Smooth muscle cell (in vitro differentiated cells): ENCODE data around the gene AZU1. TPM values are rescaled to one million over a fixed set of nuclear protein-coding genes. Genes with fewer than 3 reads are reported as not detected.

ENCODE experiments used
- DNase-seq: peaks from one replicate; lab custom pipeline; 2025; ENCODE audit not compliant: unreplicated experiment; lab: John Stamatoyannopoulos, UW
- H2AFZ ChIP-seq: fragments of 200-600 bp; sonication (generic); 2 replicates; pipeline ENCODE4 v1.6.0; 2016; ENCODE audit warnings: antibody characterized with exemption, low read depth, mild to moderate bottlenecking
- H3F3A ChIP-seq: fragments of 200-600 bp; sonication (generic); 2 replicates; pipeline ENCODE4 v1.6.0; 2017; ENCODE audit warnings: antibody characterized with exemption, low read depth
- H3K27ac ChIP-seq: fragments of 200-600 bp; sonication (generic); 2 replicates; pipeline ENCODE4 v1.5.1; 2016; ENCODE audit warnings: low read depth, mild to moderate bottlenecking
- H3K27me3 ChIP-seq: fragments of 200-600 bp; sonication (generic); 2 replicates; pipeline ENCODE4 v1.6.1; 2016; ENCODE audit warnings: low read depth, mild to moderate bottlenecking
- H3K36me3 ChIP-seq: fragments of 200-600 bp; sonication (generic); 2 replicates; pipeline ENCODE4 v1.5.1; 2016; ENCODE audit warnings: low read depth
- H3K4me1 ChIP-seq: fragments of 200-600 bp; sonication (generic); 2 replicates; pipeline ENCODE4 v1.5.1; 2016; ENCODE audit warnings: low read depth
- H3K4me2 ChIP-seq: fragments of 200-600 bp; sonication (generic); 2 replicates; pipeline ENCODE4 v1.6.0; 2016; ENCODE audit warnings: mild to moderate bottlenecking
- H3K4me3 ChIP-seq: fragments of 200-600 bp; sonication (generic); 2 replicates; pipeline ENCODE4 v1.5.1; 2016; ENCODE audit warnings: mild to moderate bottlenecking
- H3K79me2 ChIP-seq: fragments of 200-600 bp; sonication (generic); 2 replicates; pipeline ENCODE4 v1.6.0; 2016; ENCODE audit warnings: low read depth, mild to moderate bottlenecking
- H3K9ac ChIP-seq: fragments of 200-600 bp; sonication (generic); 2 replicates; pipeline ENCODE4 v1.6.0; 2016; ENCODE audit warnings: low read depth
- H3K9me3 ChIP-seq: fragments of 200-600 bp; sonication (generic); replicated peaks from 2 replicates; pipeline ENCODE4 v1.5.1; 2016; ENCODE audit warnings: low read depth
- H4K20me1 ChIP-seq: fragments of 200-600 bp; sonication (generic); 2 replicates; pipeline ENCODE4 v1.6.0; 2016; ENCODE audit warnings: low read depth
- WGBS: methylation state at CpG from one replicate; pipeline ENCODE4 v1.1.7; 2016; ENCODE audit warnings: low lambda C conversion rate; 5-methylcytosine and 5-hydroxymethylcytosine counted together
- polyA plus RNA-seq: library from polyadenylated mRNA; unstranded; fragments of >200 nt; fragmentation: Nextera tagmentation; extraction: Ambion mirVana; gene quantifications from 2 replicates; pipeline ENCODE4 v1.2.1, GENCODE V29; 2016
- total RNA-seq: library from RNA; depleted of rRNA; stranded (reverse); fragments of >200 nt; gene quantifications from 2 replicates; pipeline ENCODE4 v1.2.3, GENCODE V29; 2014
- TF ChIP-seq, protein P1 (sequence below): fragments of 200-600 bp; sonication (generic); IDR thresholded peaks from 2 replicates; pipeline ENCODE4 v1.5.1; 2017; ENCODE audit warnings: borderline replicate concordance, mild to moderate bottlenecking, antibody characterized with exemption; ENCODE audit not compliant: insufficient read depth, poor library complexity, severe bottlenecking

AZU1 gene
- total and polyA plus RNA-seq, 2 experiments from 2014 or later: 0.32 to 8.0 TPM

DNA sequence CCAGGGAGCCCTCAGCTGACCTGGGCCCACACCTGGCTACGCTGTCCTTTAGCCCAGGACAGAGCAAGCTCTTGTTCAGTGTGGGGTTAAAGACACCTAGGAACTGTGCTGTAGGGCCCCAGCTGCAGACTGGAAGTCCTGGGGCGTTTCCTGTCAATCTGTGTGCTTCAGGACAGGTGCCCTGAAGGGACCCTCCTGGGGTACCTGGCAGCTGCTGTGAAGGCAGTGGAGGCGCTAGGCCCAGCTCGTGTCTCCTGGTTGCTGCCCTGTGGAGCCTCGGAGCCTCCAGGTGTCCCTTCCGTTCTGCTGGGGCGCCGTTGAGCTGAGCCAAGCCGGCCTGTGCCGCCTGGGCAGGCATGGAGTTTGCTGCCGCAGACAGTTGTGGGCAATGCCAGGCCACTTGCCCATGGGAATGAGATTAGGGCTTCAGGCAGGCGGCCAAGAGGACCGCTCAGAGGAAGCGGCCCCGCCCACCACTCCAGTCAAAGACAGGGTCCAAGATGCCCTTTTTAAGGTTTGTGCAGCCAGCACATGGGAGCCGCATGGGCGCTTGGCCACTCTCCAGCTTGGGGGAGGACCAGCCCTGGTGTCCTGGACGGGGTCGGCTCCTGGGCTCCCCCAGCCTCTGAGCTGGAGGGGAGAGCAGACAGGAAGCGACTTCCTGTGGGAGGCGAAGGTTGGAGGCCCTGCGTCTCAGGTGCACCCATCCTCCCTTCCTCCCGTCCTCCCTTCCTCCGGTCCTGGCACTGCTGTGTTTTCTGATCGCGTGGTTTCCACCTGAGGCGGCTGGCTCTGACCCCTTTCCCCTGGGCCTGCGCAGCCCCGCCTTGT is 26.4 kb upstream of the AZU1 start:
- Histone ChIP-seq H3K27ac (peak overlapping the region; percentile 90), H2AFZ (no peak overlapping the region), H4K20me1 (peaks cover 84% of the 10 kb centered on the region), H3K9ac (peak overlapping the region; percentile 18), H3K4me2 (peak overlapping the region; percentile 91), H3K9me3 (no peaks in the 10 kb centered on the region), H3K4me3 (peak overlapping the region; percentile 100), H3F3A (peaks cover 18% of the 10 kb centered on the region), H3K79me2 (peaks cover 85% of the 10 kb centered on the region), H3K27me3 (no peaks in the 10 kb centered on the region), H3K4me1 (peaks cover 34% of the 10 kb centered on the region), H3K36me3 (no peaks in the 10 kb centered on the region)
- WGBS: 85% methylated on average over 29 of the region's 29 CpGs
- DNase-seq: no peak
- TF ChIP-seq, protein P1, sequence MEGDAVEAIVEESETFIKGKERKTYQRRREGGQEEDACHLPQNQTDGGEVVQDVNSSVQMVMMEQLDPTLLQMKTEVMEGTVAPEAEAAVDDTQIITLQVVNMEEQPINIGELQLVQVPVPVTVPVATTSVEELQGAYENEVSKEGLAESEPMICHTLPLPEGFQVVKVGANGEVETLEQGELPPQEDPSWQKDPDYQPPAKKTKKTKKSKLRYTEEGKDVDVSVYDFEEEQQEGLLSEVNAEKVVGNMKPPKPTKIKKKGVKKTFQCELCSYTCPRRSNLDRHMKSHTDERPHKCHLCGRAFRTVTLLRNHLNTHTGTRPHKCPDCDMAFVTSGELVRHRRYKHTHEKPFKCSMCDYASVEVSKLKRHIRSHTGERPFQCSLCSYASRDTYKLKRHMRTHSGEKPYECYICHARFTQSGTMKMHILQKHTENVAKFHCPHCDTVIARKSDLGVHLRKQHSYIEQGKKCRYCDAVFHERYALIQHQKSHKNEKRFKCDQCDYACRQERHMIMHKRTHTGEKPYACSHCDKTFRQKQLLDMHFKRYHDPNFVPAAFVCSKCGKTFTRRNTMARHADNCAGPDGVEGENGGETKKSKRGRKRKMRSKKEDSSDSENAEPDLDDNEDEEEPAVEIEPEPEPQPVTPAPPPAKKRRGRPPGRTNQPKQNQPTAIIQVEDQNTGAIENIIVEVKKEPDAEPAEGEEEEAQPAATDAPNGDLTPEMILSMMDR: no peak

DNA sequence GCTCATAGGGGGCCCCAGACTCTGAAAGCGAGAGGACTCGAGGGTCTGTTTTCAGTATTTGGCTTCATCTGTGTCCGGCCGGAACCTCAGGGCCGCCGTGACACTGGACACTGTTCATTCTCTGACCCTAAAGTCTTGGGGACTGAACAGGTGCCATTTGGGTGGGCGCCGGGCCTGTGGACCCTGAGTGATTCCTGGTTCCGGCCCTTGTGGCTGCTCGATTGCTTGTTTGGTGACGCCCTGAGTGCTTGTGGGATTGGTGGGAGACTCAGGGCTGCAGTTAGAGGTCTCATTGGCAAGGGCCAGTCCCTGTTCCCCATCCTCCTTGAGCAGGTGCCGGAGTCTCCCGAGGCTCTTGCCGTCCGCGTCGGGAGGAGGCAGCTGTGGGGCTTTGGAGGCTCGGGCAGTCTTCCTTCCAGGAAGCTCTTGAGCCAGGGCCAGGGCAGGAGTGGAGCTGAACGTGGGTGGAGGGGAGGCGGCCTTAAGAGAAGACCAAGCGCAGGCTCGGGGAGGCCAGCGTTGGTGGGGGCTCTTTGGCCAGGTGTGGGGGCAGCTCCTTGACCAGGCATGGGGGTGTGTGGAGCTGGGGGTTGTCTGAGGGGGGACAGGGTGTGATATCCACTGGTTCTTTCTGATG is 25.7 kb upstream of the AZU1 start:
- H4K20me1 ChIP-seq: peaks cover 92% of the 10 kb centered on the region
- peaks cover 29% of the 10 kb centered on the region for H3K4me1 ChIP-seq
- TF ChIP-seq, protein P1: no peak
- H3K9ac ChIP-seq: no peak overlapping the region
- H3K27ac ChIP-seq: peak overlapping the region; percentile 13
- H3K4me2 ChIP-seq: peak overlapping the region; percentile 91
- H2AFZ ChIP-seq: no peak overlapping the region
- no peaks in the 10 kb centered on the region for H3K27me3 ChIP-seq
- H3F3A ChIP-seq: peaks cover 18% of the 10 kb centered on the region
- 72% methylated on average over 22 of the region's 23 CpGs for WGBS
- no peaks in the 10 kb centered on the region for H3K9me3 ChIP-seq
- no peaks in the 10 kb centered on the region for H3K36me3 ChIP-seq
- peaks cover 92% of the 10 kb centered on the region for H3K79me2 ChIP-seq
- DNase-seq: no peak
- H3K4me3 ChIP-seq: peak overlapping the region; percentile 1

DNA sequence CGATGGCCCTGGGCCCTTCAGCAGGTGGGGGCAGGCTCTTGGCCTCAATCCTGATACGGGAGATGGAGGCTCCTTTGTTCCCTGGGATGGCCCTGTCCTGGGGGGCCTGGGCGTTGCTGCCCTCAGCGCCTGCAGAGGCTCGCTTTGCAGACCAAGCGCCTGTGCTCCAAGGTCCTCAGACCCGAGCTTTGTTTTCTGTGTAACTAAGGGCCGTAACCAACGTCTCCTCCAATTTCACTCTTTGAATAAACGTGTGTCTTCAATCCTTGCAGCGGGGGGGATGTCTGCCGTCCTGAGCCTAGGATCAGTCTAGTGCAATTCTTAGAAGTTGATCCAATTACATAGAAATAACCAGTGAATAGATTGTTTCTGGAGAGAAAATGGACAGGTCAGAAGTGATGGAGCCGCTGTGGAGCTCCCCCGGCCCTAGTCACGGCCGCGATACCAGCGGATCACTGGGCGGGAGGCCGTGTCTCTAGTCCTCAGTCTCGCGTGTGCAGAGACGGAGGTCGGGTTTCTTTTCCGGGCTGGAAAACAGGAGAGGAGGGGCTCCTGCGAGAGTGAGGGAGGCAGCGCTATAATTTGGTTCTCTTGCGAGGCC is 25.0 kb upstream of the AZU1 start:
- Histone ChIP-seq H2AFZ (no peak overlapping the region), H3K79me2 (peaks cover 98% of the 10 kb centered on the region), H3K9me3 (no peaks in the 10 kb centered on the region), H3K36me3 (peaks cover 6% of the 10 kb centered on the region), H3K4me1 (peaks cover 29% of the 10 kb centered on the region), H3F3A (peaks cover 19% of the 10 kb centered on the region), H3K9ac (no peak overlapping the region), H3K4me3 (no peak overlapping the region), H4K20me1 (peaks cover 98% of the 10 kb centered on the region), H3K27me3 (no peaks in the 10 kb centered on the region), H3K27ac (peak overlapping the region; percentile 13), H3K4me2 (no peak overlapping the region)
- no peak for DNase-seq
- TF ChIP-seq, protein P1: no peak
- 88% methylated on average over 27 of the region's 28 CpGs for WGBS
